Prostate gland (tissue), 2 donors: ENCODE results near the gene ATP5PB. TPM values are rescaled to one million over a fixed set of nuclear protein-coding genes. Genes with fewer than 3 reads are reported as not detected.

ENCODE experiments used
- DNase-seq: peaks from one replicate; pipeline ENCODE4 v3.0.0-alpha.2; 2019; ENCODE audit warnings: low spot score
- H3K27ac ChIP-seq, 2 donors: fragments of 200-600 bp; sonication (generic); 2 replicates each; pipeline ENCODE4 v1.5.1; 2017 to 2019
- H3K27me3 ChIP-seq: fragments of 200-600 bp; sonication (generic); replicated peaks from 2 replicates; pipeline ENCODE4 v1.5.1; 2019; ENCODE audit not compliant: insufficient read depth
- H3K36me3 ChIP-seq, 2 donors: fragments of 200-600 bp; sonication (generic); 1 replicate in 1 of 2; 2 replicates in 1 of 2; pipeline versions ENCODE4 v1.5.1 to v1.8.1; 2017 to 2019
- H3K4me1 ChIP-seq: fragments of 200-600 bp; sonication (generic); replicated peaks from 2 replicates; pipeline ENCODE4 v1.5.1; 2019
- H3K4me3 ChIP-seq, 2 donors: fragments of 200-600 bp; sonication (generic); 2 replicates each; pipeline ENCODE4 v1.5.1; 2017 to 2019
- H3K9me3 ChIP-seq: fragments of 200-600 bp; sonication (generic); 2 replicates; pipeline ENCODE4 v1.5.1; 2017
- POLR2A ChIP-seq: fragments of 450-650 bp; IDR thresholded peaks from one replicate; pipeline ENCODE4 v1.6.1; 2016; ENCODE audit warnings: antibody characterized with exemption, mild to moderate bottlenecking
- POLR2AphosphoS5 ChIP-seq: sonication (generic); formaldehyde crosslinking; IDR thresholded peaks from one replicate; pipeline ENCODE4 v1.6.1; 2017; ENCODE audit warnings: antibody characterized with exemption
- WGBS: methylation state at CpG from one replicate; pipeline ENCODE4 v1.1.5; 2018; 5-methylcytosine and 5-hydroxymethylcytosine counted together
- intact Hi-C: fragments of 100-400 bp; cut with DNase I; formaldehyde crosslinking; loops from one replicate; pipeline ENCODE4 v1.14.2; 2022
- total RNA-seq, 2 donors: library from RNA; depleted of rRNA; stranded (reverse); fragments of >200 nt; gene quantifications; one replicate each; pipeline ENCODE4 v1.1.0, GENCODE V29; 2016
- TF ChIP-seq, protein P1 (sequence below), 4 experiments: fragments of 200-600 bp in 2 of 4; fragments of 450-650 bp in 2 of 4; sonication (generic) in 2 of 4; IDR thresholded peaks; 1 replicate in 3 of 4; 2 replicates in 1 of 4; pipeline ENCODE4 v1.5.1; 2016 to 2019; ENCODE audit warnings: antibody characterized with exemption in 4 of 4, mild to moderate bottlenecking in 2 of 4, moderate library complexity in 2 of 4

The ATP5PB gene
- total RNA-seq, 2 donors from 2014 or later, result 144 to 192 TPM

DNA sequence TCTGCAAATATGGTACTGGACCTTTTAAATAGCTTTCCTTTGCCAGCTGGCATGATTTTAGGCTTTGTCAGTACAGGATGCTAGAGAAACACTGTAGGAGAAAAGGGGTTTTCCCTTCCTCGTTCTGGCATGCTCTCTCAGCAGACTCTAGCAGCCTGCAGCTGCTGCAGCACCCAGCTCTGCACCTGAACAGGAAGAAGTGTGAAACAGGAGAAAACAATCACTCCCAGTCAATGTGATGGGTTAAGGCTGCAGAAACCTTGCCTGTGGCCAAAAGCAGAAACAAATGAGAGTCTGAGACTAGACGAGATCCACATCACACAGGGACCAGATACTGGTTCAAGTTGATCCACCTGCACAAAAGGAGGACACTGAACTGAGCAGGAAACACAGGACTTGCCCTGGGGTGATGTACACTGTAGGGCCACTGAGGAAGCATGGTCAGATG, 42.9 kb upstream of the ATP5PB start:
- TF ChIP-seq POLR2AphosphoS5 (peak; percentile 90), POLR2A (no peak)
- TF ChIP-seq, protein P1, sequence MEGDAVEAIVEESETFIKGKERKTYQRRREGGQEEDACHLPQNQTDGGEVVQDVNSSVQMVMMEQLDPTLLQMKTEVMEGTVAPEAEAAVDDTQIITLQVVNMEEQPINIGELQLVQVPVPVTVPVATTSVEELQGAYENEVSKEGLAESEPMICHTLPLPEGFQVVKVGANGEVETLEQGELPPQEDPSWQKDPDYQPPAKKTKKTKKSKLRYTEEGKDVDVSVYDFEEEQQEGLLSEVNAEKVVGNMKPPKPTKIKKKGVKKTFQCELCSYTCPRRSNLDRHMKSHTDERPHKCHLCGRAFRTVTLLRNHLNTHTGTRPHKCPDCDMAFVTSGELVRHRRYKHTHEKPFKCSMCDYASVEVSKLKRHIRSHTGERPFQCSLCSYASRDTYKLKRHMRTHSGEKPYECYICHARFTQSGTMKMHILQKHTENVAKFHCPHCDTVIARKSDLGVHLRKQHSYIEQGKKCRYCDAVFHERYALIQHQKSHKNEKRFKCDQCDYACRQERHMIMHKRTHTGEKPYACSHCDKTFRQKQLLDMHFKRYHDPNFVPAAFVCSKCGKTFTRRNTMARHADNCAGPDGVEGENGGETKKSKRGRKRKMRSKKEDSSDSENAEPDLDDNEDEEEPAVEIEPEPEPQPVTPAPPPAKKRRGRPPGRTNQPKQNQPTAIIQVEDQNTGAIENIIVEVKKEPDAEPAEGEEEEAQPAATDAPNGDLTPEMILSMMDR (IDR thresholded peaks at IDR 0.05), result no peak
- peak; percentile 91 for DNase-seq
- intact Hi-C loops, result no loop called here
- no peaks in the 10 kb centered on the region for H3K27me3 ChIP-seq
- H3K9me3 ChIP-seq, result no peaks in the 10 kb centered on the region
- H3K4me1 ChIP-seq, result no peaks in the 10 kb centered on the region
- no peak overlapping the region for H3K27ac ChIP-seq
- 2% methylated on average over 2 of the region's 2 CpGs for WGBS
- no peak overlapping the region for H3K4me3 ChIP-seq
- H3K36me3 ChIP-seq, result no peaks in the 10 kb centered on the region

DNA sequence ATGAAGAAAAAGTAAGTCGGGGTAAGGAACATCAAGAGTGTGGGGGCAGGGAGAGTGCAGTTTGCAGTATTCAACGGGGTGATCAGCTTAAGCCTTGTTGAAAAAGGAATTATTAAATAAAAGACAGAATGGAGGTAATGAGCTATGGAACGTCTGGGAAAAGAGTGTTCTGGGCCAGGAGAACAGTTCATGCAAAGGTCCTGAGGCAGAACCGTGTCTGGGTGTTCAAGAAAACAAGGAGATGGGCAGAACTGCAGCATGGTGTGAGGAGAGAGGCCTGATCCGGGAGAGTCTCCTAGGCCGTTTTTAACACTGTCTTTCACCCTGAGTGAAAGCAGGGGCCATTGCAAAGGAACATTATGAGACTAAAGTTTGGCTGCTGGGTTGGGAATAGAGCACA, 42.0 kb upstream of the ATP5PB start:
- H3K4me1 ChIP-seq, result no peaks in the 10 kb centered on the region
- no peak overlapping the region for H3K4me3 ChIP-seq
- H3K9me3 ChIP-seq, result no peaks in the 10 kb centered on the region
- no peak overlapping the region for H3K27ac ChIP-seq
- intact Hi-C loops, result no loop called here
- no peaks in the 10 kb centered on the region for H3K36me3 ChIP-seq
- WGBS, result 71% methylated on average over 6 of the region's 6 CpGs
- no peaks in the 10 kb centered on the region for H3K27me3 ChIP-seq
- TF ChIP-seq, protein P1 (IDR thresholded peaks at IDR 0.05), result no peak
- TF ChIP-seq POLR2AphosphoS5, result no peak
- DNase-seq, result no peak

DNA sequence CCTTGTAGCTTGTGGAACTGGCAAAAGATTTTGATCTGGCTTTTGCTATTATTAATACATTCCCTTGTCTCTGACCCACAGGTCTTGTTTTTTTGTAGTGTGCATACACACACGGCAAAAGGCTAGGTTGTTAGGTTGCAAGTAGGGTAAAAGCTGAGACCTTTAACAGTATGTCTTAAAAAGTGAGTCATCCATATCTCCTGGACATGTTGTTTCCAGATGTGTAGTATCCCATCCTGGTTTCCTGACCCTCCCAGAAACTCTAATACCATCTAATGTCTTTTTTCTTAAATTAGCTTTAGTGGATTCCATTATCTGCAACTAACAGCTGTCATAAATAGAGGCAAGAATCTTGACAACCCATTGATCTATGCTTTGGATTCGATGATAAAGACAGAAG, 36.4 kb upstream of the ATP5PB start:
- Histone ChIP-seq H3K36me3 (no peaks in the 10 kb centered on the region), H3K4me3 (no peak overlapping the region), H3K9me3 (no peaks in the 10 kb centered on the region), H3K27me3 (no peaks in the 10 kb centered on the region), H3K4me1 (no peaks in the 10 kb centered on the region), H3K27ac (no peak overlapping the region)
- no peak for DNase-seq
- TF ChIP-seq, protein P1 (IDR thresholded peaks at IDR 0.05), result no peak
- TF ChIP-seq POLR2AphosphoS5, result no peak
- TF ChIP-seq POLR2A, result no peak
- intact Hi-C loops, result no loop called here
- WGBS, result 77% methylated on average over 2 of the region's 2 CpGs

DNA sequence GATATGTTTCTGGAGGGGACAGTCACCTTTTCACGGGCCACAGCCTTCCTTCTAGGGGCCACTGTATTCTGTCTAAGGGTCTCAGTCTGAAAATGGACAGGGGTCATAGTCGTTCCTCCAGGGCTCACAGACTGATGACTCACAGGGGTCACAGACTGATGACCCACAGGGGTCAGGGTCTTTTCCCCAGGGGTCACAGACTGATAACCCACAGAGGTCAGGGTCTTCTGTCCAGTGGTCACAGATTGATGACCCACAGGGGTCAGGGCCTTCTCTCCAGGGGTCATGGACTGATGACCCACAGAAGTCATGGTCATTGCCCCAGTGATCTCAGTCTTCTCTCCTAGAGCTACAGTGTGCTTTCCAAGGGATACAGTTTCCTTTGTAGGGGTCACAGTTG, 34.5 kb upstream of the ATP5PB start:
- Histone ChIP-seq H3K9me3 (no peaks in the 10 kb centered on the region), H3K36me3 (no peaks in the 10 kb centered on the region), H3K4me3 (no peak overlapping the region), H3K27ac (no peak overlapping the region), H3K4me1 (no peaks in the 10 kb centered on the region), H3K27me3 (no peaks in the 10 kb centered on the region)
- TF ChIP-seq, protein P1 (IDR thresholded peaks at IDR 0.05), result no peak
- no peak for TF ChIP-seq POLR2AphosphoS5
- no peak for TF ChIP-seq POLR2A
- 86% methylated on average over 2 of the region's 2 CpGs for WGBS
- no peak for DNase-seq
- intact Hi-C loops, result no loop called here

DNA sequence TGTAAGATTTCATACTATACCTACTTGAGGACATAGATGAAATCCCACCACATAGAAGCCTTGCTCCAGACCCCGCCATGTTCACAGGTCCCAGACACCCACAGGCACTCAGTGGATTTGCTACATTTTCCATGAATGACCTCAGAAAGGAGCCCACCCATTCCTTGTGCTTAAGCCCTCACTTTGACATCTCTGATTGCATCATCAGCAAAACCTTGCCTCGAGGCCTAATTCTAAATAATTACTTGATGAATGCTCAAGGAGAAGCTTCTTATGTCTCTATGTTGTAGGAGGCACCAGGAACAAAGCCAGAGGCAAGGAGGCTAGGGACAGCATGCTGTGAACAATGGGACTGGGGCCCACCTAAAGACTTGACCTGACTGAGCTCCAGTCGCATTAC, 33.8 kb upstream of the ATP5PB start:
- H3K27me3 ChIP-seq, result no peaks in the 10 kb centered on the region
- no peak overlapping the region for H3K4me3 ChIP-seq
- no peaks in the 10 kb centered on the region for H3K4me1 ChIP-seq
- no peaks in the 10 kb centered on the region for H3K36me3 ChIP-seq
- WGBS, result 84% methylated on average over 3 of the region's 3 CpGs
- no peak overlapping the region for H3K27ac ChIP-seq
- no peak for DNase-seq
- TF ChIP-seq POLR2A (no peak), POLR2AphosphoS5 (no peak)
- TF ChIP-seq, protein P1 (IDR thresholded peaks at IDR 0.05), result no peak
- no peaks in the 10 kb centered on the region for H3K9me3 ChIP-seq
- intact Hi-C loops, result no loop called here
